PC-3 (cell line): ENCODE measurements around the gene C20orf141.

Experiments
- CTCF ChIP-seq: fragments of 300-600 bp; sonication (generic); conservative IDR thresholded peaks from 2 replicates; pipeline ENCODE4 v1.5.1; 2017; ENCODE audit warnings: antibody characterized with exemption, low read depth, mild to moderate bottlenecking, low read length
- EZH2 ChIP-seq: fragments of 300-600 bp; sonication (generic); IDR thresholded peaks from one replicate; pipeline ENCODE4 v1.6.1; 2017; ENCODE audit warnings: antibody characterized with exemption, mild to moderate bottlenecking, low read length; ENCODE audit not compliant: unreplicated experiment
- EZH2phosphoT487 ChIP-seq: fragments of 300-600 bp; sonication (generic); IDR thresholded peaks from 2 replicates; pipeline ENCODE4 v1.6.1; 2018; ENCODE audit warnings: mild to moderate bottlenecking, antibody characterized with exemption, low read length, borderline replicate concordance

- TF ChIP-seq CTCF (no peak), EZH2 (no peak), EZH2phosphoT487 (no peak)
These were observed 16.5 kb upstream of the C20orf141 start for GRCh38 chr20:2798095-2798805.
